Measurements from ENCODE around the gene OR4E2.
"Not testable (repeated sequence)": the region's sequence is repeated elsewhere in the genome, so short reads cannot be mapped to it uniquely, and the experiment has no call there.

The OR4E2 gene, protein sequence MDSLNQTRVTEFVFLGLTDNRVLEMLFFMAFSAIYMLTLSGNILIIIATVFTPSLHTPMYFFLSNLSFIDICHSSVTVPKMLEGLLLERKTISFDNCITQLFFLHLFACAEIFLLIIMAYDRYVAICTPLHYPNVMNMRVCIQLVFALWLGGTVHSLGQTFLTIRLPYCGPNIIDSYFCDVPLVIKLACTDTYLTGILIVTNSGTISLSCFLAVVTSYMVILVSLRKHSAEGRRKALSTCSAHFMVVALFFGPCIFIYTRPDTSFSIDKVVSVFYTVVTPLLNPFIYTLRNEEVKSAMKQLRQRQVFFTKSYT

DNA sequence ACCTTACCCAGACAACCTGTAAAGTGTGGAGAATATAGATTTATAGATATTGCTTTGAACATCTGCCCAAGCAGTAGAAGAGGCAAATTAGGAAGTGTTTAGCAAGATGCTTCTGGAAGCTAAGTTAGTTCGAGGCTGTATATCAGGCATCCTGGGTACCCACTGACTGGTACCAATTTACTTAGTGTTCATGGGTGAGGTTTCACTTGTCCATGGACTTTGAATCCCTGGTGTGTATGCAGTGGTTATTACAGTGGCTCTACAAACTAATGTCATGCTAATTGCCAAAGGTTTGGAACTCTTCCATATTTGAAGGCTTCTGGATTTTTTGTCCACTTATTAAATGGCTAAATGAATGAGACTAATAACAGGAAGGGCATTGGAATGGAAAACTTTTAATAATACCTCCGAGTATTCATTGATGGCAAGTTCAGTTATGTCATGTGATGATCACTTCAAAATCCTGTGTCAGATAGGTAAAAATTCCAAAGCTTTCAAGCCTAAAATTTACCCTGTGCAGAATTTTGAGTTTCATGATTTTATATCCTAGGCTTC is at the start of gene OR4E2:
Gene OR4E2, plus strand, starts transcription at position 505 of the 555 bp plus-strand sequence. CDS start 11,248 bp downstream, outside the sequence.
- DNase-seq: no peak

DNA sequence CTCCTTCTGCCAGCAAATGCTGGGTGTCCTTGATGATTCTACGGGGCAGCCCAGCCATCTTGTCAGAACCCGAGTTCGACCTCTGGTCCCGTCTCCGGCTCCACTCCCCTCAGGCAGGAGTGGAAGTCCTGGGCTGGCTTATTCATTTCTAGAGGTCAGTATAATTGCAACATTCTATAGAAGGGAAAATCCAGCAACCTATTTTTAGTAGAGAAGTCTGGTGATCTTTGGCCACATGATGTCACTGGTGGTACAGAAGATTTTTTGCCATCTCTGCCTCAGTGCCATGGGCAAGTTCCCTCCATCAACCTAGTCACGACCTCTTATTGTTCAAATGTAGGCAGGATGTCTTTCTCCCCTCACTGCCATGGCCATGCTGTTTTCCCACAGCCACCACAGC is 41.3 kb upstream of the OR4E2 start:
- DNase-seq: no peak

DNA sequence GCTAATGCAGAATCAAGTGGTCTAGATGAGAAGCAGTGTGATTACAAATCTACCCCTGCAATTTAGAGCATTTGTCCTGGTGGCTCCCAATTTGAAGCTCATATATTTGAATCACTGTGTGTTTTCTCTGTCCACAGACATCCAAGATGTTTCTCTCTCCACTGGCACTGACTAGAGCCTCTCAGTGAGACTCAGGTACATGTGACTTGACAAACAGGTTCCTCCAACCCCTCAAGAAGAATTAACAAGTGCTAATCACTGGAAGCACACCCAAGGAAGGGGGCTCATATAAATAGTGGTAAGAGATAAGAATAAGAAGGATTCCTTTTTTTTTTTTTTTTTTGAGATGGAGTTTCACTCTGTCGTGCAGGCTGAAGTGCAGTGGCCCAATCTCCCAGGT is 39.4 kb upstream of the OR4E2 start:
- no peak for DNase-seq

DNA sequence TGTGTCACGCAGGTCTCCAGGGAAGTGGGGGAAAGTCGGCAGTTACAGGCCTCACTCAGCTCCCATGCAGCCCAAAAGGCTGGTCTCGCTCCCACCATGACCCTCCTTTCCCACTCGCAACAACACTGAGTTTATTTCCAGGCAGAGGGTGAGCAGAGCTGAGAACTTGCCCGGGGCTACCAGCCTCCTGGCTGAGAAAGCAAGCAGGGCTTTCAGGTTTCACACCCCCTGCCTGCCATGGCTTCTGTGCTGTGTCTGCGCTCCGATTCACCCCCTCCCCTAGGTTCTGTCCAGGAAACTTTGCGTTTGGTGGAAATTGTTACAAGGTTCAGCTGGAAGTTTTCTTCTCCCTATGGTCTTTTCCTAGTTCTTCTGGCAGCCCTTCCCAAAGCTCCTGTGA is 36.0 kb upstream of the OR4E2 start:
- DNase-seq: no peak

DNA sequence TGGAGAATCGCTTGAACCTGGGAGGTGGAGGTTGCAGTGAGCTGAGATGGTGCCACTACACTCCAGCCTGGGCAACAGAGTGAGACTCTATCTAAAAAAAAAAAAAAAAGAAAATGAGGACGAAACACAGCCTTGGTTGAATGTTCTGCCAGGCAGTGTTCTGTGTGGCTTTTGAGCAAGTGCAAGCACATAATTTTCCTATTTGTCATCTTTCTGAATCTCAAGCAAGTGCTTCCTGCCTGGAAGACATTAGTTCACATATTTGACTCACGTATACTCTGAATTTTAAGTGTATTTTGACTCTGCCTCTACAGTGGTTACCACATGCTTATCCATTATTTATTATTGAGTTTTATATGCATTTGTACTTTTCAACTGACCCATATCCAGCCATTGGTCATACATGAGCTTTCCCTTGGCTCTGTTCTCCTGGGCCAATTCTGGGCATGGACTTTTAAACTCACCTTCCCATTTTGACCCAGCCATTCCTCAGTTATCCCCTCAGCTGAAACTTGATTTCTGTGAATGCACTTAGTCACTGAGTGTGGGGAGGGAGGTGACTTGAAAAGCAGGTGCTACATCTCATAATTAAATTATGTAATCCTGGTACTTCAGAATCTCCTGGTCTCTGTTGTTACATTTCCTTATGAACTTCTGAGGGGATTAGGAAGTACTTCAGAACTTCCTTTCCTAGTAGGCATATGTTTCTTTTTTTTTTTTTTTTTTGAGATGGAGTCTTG is 27.0 kb upstream of the OR4E2 start:
- no peak for DNase-seq

DNA sequence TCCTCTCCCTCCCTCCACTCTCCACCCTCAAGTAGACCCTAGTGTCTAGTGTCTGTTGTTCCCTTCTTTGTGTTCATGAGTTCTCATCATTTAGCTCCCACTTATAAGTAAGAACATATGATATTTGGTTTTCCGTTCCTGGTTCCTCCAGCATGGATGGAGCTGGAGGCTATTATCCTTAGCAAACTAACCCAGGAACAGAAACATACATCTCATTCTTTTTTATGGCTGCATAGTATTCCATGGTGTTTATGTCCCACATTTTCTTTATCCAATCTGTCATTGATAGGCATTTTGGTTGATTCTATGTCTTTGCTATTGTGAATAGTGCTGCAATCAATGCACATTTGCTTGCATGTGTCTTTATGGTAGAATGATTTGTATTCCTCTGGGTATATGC is 23.1 kb upstream of the OR4E2 start:
- not testable (repeated sequence) for DNase-seq

DNA sequence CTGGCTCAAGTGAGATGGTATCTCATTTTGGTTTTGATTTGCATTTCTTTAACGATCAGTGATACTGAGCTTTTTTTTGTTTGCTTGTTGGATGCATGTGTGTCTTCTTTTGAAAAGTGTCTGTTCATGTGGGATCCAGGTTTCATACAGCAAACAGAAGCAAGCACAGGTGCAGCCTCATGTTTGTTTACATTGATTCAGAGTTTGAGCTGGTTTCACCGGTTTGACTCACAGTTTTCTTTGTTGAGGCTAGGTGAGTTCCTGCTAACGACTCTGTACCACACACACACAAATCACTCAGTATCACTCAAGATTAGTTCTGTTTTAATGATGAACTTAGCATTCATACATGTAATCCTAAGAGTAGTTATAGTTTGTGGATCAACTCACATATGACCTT is 22.6 kb upstream of the OR4E2 start:
- no peak for DNase-seq

DNA sequence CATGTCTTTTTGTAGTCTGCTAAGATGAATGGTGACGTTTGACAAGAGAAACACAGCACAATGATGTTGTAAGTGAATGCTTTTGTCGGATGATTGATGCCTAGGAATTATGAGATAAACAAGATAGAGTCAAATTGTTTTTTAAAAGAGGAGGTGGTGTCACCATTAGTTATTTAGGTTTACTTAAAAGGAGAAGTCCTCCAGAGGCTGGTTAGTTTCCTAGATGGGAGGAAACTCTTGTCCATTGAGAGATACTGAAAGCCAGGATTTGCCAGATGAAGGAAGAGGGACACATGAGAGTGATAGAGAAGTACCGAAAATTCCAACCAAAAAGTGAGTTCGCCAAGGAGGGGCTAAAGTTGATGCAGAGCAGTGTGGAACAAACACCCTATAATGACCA is 18.8 kb upstream of the OR4E2 start, which contains the start of gene OR10G2:
Gene OR10G2, minus strand, starts transcription at position 101 of the 400 bp plus-strand sequence. Its CDS starts 98 bp downstream, at position 3.
- no peak for DNase-seq

DNA sequence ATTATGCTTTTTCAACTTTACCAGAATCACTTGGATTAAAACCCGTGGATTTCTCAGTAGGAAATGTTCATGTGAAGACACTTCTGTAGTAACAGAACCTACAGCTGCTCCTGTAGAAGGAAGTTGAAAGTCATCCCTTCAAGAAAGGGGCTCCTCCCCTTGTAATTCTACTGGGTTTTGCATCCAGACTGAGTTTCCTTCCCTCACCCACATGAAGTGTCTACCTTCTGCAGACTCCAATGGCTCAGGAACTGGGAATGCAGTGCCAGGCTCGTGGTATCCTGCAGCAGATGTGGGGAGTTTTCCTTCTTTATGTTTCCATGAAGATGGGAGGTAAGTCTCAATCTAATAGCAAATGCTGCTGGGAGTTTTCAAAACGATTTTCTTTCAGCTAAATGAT is 11.0 kb upstream of the OR4E2 start:
- no peak for DNase-seq

DNA sequence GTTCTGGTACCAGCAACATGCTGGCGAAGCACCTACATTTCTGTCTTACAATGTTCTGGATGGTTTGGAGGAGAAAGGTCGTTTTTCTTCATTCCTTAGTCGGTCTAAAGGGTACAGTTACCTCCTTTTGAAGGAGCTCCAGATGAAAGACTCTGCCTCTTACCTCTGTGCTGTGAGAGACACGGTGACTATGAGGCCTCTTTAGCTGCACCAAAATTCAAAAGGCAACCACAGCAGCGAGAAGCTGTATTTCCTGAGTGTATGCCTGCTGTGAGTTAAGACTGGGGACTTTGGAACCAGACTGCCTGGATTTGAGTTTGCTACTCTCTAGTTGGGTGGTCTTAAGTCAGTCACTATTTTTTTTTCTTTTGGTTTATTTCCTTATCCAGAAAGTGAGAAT is 10.2 kb upstream of the OR4E2 start:
- DNase-seq: no peak

DNA sequence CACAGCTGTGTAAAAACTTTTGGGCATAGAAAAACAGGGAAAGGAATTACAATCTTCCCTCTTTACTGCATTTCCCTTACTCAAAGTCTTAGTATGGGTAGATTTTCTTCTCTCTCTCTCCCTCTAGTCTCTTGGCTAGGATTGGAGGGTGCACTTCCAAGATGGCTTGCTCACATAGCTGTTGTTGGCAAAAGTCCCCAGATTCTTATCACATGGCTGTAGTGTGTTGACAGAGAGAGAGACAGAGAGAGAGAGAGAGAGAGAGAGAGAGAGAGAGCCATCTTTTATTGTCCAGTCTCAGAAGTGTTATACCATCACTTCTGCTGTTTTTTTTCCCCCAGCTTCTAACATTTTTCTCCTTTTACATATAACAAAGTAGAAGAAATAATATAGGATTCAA is 6.3 kb upstream of the OR4E2 start:
- DNase-seq: no peak

DNA sequence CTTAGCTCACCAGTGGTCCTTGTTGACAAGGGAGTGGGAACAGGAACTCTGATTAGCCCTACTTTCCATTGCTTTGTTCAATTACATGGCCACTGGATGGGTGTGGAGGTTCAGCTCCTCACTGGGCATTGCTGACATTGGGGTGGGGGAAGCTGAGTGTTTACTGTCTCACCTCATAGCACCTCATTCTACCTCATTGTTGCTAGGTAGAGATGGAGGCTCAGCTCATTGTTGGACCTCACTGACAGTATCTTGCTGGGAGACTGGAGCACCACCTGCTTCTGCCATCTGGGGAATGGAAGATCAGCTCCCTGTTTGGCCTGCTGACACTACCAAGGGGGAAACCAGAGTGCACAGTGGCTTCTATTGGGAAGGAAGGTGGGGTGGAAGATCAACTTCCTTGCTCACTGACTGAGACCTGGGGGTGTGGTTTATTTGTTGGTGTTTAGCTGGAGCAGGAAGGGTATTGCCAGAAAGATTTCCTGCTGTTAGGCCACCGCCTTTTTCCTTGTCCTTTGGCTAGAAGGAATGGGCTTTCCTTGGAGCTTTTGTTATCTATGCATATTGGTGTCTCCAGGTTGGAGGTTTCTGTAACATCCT is 1.3 kb upstream of the OR4E2 start:
- DNase-seq: no peak

DNA sequence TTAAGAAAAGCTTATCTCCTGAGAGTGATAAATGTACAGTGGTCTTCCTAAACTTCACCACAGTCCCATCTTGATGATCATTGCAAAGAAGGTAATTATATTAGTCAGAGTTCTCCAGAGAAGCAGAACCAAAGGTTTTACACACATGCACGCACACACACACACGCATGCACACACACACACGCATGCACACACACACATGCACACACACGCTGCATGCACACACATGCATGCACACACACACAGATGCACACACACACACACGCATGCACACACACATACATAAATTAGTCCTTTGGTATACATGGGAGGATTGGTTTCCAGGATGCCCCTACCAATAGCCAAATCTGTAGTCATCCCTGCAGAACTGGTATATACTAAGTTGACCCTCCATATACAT is 580 bp downstream of the OR4E2 start:
- DNase-seq: no peak

DNA sequence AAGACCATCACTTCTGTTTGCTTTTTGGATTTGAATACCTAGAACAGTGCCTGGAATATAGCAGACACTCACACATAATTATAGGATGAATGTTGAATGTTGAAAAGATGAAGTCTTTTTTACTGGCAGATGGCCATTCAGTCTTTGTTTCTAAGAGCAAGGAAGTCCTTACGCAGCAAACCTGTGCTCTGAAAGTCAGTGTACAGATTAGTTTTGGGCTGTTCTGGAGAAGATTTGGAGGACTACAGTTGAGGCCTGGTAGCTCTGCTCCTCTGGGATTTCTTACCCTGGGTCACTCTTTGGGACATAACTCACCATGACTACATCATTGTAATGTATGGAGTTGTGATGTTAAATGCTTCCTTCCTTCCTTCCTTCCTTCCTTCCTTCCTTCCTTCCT is 3.3 kb downstream of the OR4E2 start:
- no peak for DNase-seq

DNA sequence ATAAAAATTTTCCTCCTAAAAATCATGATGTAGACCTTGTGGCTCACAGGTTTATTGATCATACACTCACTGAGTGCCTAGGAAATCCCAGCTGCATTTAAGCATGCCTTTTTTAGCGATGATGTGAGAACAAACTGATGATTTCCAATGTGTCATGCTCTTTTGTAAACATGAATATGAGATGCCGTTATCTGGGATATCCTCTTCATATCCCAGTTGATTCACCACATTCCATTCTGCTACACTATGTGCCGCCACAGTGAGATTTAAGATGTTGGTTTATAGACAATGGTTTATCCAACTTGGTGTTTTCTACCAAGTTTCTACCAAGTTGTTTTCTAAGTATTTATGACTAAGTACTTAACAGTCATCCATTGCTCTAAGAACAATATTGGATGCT is 14.7 kb downstream of the OR4E2 start:
- no peak for DNase-seq

DNA sequence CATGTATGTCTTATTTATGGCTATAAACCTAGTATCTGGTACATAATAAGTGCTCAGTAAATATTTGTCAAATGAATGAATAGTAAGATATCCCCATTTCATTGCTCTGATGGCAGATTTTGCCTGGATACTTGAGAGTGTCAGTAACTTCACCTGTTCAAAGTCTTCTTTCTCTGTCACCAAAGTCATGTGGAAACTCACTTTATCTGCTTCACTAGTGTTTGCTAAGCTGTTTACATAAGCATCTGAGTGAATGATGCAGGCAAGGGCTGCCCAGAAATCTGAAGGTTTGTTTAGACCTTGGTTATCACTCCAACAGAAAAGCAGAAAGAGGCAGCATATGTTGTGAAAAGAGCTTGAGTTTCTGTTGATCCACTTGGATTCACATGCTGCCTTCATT is 15.6 kb downstream of the OR4E2 start:
- DNase-seq: no peak

DNA sequence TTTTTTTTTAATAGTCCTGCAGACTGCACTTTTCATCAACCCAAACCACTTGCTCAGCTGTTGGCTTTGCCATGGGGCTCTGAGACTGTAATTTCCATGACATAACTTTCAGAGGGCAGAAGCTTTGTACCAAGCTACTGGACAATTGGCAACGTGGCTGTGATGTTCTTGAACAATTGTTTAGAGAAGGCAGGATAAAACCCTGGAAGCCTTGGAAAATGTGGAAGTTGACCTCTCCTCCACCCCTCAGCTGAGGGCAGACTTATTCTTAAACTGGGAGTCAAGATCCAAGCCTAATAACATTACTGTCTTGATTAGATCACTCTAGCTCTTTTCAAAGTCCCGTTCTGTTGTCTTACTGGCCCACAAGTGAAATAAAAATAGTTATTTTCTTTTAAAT is 17.7 kb downstream of the OR4E2 start:
- DNase-seq: no peak

DNA sequence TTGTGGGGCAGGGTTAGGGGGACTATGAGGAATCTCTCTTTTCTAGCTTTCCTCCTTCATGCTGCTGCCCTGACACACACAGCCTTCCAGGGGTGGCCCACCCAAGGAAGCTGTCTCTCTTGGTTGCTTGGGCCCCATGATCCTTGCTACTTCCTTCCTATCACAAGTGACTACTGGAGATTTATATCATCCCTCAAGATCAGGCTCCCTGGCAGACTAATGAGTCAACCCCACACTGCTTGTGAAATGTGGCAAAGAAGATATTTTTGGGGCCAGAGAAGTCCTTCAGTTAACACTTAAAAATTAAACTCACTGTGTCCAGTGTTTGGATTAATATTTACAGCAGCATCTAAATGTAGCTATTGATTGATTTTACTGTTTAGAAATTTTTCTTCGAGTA is 18.5 kb downstream of the OR4E2 start:
- no peak for DNase-seq

DNA sequence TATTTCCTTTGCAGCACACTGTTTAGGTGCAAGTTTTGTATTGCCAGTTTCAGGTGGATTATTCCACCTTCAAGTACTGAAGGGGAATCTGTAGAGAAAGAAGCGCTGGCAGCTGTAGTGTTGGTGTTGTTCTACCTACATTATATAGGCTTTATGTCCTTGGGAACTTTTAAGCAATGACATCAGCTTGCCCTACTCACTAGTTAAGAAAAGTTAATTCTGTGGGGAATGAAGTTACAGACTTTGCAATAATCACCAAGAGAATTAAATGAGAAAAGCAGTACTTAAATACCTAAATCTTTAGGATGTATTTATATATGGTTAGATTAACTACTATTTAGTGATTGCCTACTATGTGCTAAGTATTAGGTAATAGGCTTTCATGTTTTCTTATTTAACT is 20.1 kb downstream of the OR4E2 start, which contains the start of gene OR4E1:
Gene OR4E1, minus strand, starts transcription at position 101 of the 400 bp plus-strand sequence. CDS start 2,883 bp downstream, outside the sequence.
- no peak for DNase-seq

DNA sequence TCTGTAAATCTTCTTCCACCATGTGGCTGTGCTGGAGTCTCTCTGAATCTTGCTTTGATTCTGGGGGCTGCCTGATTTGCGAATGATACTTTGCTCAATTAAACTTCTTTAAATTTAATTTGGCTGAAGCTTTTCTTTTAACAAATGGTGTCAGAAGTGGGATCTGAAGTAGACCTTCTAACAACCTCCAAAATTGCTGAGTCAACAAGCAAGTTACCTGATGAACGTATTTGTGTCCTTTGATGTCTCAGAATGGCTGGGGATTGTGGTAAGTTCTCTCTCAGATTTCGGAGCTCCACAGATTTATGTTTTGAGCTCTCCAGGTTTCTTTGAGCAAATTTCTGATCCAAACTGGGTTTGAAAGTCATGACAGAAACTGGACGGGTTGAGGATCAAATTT is 21.9 kb downstream of the OR4E2 start:
- DNase-seq: no peak

DNA sequence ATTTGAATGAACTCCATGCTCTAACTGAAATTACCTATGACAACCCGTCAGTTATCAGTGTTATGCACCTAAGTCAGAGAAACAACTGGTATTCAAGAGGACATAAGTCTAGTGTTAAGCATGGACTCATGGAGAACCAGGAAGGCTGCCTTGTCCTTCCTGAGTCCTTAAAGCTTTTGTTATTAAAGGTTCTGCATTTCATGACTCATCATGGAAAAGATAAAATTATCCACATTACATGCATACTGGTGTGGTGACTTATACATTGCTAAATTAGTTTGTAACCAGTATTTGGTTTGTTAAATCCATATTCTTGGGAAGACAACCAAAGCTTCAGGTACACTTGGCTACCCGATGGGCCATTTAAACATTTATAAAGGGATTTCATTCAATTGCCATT is 26.4 kb downstream of the OR4E2 start:
- no peak for DNase-seq

DNA sequence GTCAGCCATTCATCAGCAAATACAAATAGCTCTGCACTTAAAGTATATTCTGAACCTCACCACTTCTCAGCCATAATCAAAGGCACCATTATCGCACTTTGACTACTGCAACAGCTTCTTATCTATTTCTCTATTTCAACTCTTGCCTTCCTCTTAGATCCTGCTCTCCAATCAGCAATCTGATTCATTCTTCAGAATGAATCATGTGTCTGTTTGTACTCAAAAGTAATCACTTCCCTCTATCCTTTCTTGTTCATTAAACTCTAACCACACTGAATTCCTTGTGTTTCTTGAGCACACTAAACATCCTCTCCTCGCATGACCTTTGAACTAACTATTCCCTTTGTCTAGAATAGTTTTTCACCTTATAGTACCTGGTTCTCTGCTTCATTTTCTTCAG is 32.8 kb downstream of the OR4E2 start:
- no peak for DNase-seq

DNA sequence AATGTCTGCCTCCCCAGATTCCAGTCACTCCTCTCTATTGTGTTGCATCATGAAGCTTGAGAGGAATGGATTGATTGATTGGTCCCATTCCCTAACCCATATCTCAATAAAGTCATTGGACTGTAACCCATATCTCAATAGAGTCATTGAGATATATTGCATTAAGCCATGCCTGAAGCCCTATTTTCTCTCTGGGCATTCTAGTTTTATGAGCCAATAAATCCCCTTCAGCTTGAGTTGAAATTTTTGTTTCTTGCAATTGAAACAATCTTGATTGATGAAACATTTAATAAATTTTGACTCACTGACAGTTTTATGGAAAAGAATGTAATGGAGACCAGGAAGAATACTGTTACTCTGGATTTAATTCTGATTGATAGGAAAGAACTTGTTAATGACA is 40.8 kb downstream of the OR4E2 start:
- no peak for DNase-seq

DNA sequence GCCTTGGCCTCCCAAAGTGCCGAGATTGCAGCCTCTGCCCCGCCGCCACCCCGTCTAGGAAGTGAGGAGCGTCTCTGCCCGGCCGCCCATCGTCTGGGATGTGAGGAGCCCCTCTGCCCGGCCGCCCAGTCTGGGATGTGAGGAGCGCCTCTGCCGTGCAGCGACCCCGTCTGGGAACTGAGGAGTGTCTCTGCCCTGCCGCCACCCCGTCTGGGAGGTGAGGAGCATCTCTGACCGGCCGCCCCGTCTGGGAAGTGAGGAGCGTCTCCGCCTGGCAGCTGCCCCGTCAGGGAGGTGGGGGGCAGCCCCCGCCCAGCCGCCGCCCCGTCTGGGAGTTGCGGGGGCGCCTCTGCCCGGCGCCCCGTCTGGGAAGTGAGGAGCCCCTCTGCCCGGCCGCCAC is 44.0 kb downstream of the OR4E2 start:
- not testable (repeated sequence) for DNase-seq
